ENCODE data around the gene CRADD. TPM values are rescaled to one million over a fixed set of nuclear protein-coding genes. Genes with fewer than 3 reads are reported as not detected.

Gene CRADD
- total RNA-seq, 1 donor from 2014 or later, result 10.3 TPM

- no peak overlapping the region for H3K4me3 ChIP-seq (ENCODE audit: low read depth, low read length)
- TF ChIP-seq CTCF (conservative IDR thresholded peaks at IDR 0.05; ENCODE audit: low read depth, low read length), result no peak
- DNase-seq (ENCODE audit: low read depth), result no peak
Observed at GRCh38 chr12:93679308-93679925, 2.2 kb downstream of the CRADD start.

- no peak for TF ChIP-seq CTCF (conservative IDR thresholded peaks at IDR 0.05; ENCODE audit: low read depth, low read length)
- DNase-seq (ENCODE audit: low read depth), result no peak
- H3K4me3 ChIP-seq (ENCODE audit: low read depth, low read length), result no peak overlapping the region
Observed at GRCh38 chr12:93680006-93680405, 2.8 kb downstream of the CRADD start.

- no peak overlapping the region for H3K4me3 ChIP-seq (ENCODE audit: low read depth, low read length)
- no peak for TF ChIP-seq CTCF (conservative IDR thresholded peaks at IDR 0.05; ENCODE audit: low read depth, low read length)
Observed at GRCh38 chr12:93682846-93683261, 5.7 kb downstream of the CRADD start.

GRCh38 chr12:93683410-93683809 is 6.2 kb downstream of the CRADD start:
- H3K4me3 ChIP-seq (ENCODE audit: low read depth, low read length), result no peak overlapping the region
- TF ChIP-seq CTCF (conservative IDR thresholded peaks at IDR 0.05; ENCODE audit: low read depth, low read length), result no peak
- no peak for DNase-seq (ENCODE audit: low read depth)

More at GRCh38 chr12:93682846-93683261, 5.7 kb downstream of the CRADD start:
- DNase-seq (ENCODE audit: low read depth), result no peak

GRCh38 chr12:93684716-93685115 is 7.5 kb downstream of the CRADD start:
- no peak for TF ChIP-seq CTCF (conservative IDR thresholded peaks at IDR 0.05; ENCODE audit: low read depth, low read length)

GRCh38 chr12:93686572-93687356 is 9.6 kb downstream of the CRADD start:
- TF ChIP-seq CTCF (conservative IDR thresholded peaks at IDR 0.05; ENCODE audit: low read depth, low read length), result no peak
- no peak overlapping the region for H3K4me3 ChIP-seq (ENCODE audit: low read depth, low read length)
- DNase-seq (ENCODE audit: low read depth), result no peak

More at GRCh38 chr12:93684716-93685115, 7.5 kb downstream of the CRADD start:
- H3K4me3 ChIP-seq (ENCODE audit: low read depth, low read length), result no peak overlapping the region
- DNase-seq (ENCODE audit: low read depth), result no peak

Measured in epithelial cell of proximal tubule (primary cell).